ENCODE results near the gene RBBP8NL.
"Not testable (repeated sequence)": the region's sequence is repeated elsewhere in the genome, so short reads cannot be mapped to it uniquely, and the experiment has no call there.

The RBBP8NL gene

GRCh38 chr20:62437927-62438326 lies 10.6 kb upstream of the RBBP8NL start:
- DNase-seq: peak; percentile 60

DNA sequence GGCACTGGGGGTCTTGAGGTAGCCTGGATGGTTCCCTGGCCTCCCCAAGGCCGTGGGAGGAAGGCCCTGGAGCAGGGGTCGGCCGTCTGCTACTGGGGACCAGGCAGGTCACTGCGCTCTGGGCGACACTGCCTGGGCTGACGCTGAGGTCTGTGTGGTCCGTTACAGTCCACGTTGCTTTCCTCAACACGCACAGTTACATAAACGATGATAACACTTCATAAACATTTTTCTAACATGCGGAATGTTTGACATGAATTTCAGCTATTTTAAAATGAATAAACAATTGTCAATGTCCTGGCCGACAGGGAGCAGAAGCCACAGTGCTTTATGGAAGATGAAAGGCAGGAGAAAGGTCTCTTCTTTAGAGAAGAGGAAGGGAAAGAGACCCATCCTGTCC lies 10.2 kb upstream of the RBBP8NL start:
- no peak for DNase-seq

DNA sequence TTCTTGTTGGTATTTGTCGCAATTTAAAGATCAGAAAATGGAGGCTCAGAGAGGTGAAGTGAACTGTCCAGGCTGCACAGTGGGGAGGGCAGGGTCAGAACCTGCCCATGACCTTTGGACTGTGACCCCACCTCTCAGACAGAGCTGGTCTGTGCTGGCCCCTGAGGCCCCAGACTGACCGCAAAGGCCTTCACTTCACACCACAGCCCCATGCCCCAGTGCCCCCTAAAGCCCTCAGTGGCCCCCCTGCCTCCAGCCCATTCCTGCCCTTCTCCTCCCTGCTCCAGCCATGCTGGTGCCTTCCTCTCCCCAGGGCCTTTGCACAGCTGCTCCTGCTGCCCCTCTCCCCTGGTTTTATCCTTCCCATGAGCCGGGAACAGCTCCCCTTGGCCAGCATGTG lies 9.4 kb upstream of the RBBP8NL start:
- no peak for DNase-seq

- no peak for DNase-seq
These were observed 6.5 kb upstream of the RBBP8NL start for GRCh38 chr20:62433658-62434497.

GRCh38 chr20:62430866-62431447 lies 3.6 kb upstream of the RBBP8NL start:
- DNase-seq: no peak

- DNase-seq: no peak
These were observed 3.0 kb upstream of the RBBP8NL start for GRCh38 chr20:62430311-62430853.

DNA sequence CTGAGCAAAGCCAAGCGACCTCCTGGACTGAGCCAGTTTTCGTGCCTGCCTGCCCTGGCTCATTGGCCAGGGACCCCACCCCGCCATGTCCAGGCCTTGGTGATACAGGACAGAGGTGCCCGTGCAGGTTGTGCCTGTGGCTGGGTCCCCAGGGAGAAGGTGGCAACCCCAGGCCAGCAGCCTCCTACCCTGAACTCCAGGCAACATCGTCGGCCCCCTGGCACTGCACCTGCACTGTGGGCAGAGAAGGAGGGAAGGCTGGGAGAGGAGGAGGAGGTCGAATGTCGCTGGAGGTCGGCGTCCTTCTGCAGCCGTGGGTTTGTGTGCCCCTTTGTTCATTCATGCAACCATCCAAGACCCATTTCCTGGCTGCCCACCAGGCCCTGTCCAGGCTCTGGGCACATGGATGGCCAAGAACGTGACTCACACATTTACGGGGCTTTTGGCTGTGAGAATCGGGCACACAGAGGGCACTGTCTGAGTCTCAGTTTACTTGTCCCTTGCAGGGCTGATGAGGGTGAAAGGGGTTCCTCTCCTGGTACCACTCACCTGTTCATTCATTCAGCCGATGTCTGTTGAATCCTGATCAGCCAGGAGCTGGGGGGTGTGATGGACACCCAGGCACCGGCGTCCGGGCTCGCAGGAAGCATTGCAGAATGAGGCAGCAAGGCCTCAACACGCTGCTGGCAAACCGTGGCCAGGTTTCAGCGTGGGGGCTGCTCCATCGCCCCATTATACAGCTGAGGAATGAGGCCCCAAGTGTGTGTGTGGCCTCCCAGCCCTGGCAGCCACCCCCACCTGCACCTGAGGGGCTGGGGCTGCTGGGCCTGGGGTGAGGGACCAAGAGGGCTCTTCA lies 2.3 kb upstream of the RBBP8NL start:
- DNase-seq: no peak

- no peak for DNase-seq
These were observed 1.3 kb upstream of the RBBP8NL start for GRCh38 chr20:62428396-62429295.

DNA sequence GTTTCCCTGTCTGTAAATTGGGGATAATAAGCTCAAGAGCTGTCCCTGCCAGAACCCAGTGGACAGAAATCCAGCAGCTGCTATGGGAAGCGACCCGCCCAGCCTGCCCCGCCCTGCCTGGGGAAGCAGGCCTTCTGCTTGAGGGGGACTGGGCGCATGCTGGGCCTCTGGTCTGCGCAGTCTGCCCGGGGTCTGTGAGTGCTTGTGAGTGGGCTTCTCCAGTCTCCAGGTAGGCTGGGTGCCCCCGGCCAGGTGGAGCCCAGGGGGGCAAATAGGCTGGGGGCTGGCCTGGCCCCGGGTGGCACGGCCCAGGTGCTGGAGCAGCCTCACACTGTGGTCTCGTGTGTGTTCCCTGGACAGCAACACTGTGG lies 648 bp upstream of the RBBP8NL start:
- DNase-seq: no peak

DNA sequence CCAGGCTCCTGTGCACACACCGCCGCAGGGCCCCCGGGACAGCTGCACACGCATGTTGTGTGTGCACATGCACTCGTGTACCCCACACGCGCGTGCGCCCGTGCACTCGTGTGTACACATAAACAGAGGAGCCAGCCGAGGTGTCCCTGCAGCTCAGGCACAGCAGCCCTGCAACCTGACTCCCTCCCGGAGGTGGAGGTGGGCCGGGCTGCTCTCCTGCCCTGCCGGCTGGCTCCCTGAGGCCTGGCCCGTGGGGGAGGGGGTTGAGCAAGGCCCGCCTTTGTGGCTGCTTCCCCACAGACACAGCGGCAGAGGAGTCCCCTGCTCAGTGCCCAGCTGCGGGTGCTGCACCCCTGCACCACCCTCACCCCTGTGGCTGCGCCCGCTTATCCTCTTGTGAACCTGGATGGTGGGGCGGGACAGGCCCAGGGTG lies 624 bp downstream of the RBBP8NL start:
- no peak for DNase-seq

DNA sequence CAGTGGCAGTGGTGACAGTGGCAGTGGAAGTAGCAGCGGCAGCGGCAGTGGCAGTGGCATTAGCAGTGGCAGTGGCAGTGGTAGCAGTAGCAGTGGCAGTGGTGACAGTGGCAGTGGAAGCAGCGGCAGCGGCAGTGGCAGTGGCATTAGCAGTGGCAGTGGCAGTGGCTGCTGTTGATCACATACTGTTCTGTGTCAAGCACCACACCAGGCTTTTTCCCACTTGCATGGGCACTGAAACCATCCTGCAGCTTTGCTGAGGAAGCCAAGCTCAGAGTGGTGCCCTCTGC lies 1.3 kb downstream of the RBBP8NL start:
- DNase-seq: not testable (repeated sequence)

DNA sequence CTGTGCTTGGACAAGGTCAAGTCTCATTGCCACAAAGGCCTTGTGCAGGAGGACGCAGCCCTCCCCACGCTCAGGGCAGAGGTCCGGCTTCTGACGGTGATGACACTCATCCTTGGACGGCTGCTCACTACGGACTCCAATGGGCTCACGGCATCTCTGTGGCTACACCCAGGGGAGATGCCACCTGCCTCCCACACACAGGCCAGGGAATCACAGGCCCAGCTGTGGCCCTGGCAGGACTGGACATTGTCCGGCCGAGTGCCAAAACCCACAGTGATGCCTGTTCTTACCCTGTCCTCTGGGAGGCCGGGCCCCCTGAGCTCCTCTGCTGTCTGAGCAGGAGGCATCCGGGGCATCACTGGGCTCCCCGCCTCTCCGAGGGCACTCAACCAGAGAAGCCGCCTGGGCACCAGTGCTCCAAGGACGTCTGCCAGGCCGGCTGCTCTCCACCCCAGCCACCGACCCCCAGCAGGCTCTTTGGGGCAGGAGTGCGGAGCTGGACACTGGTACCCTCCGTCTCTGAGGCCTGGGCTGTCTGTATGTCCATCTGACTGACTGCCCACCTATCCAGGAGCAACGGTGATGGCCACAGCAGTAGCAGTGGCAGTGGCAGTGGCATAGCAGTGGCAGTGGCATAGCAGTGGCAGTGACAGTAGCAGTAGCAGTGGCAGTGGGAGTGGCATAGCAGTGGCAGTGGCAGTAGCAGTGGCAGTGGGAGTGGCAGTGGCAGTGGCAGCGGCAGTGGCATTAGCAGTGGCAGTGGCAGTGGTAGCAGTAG lies 1.9 kb downstream of the RBBP8NL start:
- DNase-seq: no peak

- DNase-seq: no peak
These were observed 2.9 kb downstream of the RBBP8NL start for GRCh38 chr20:62424249-62425107.

DNA sequence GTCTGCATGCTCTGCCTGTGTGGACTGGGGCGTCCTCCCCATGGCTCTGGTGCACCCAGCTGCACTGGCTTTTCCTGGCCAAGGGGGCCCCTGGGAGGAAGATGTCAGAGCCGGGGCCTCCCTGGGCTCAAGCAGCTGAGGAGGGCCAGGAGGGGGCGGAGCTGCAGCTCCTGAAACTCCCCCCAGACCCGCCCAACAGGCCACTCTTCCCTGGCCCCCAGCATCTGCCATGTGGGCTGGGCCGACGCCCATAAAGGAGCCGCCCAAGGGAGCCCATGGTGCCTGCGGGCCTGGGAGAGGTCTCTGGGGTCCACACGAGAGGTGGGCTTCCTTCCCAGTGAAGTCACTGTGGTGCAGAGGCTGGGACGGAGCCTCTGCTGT lies 4.0 kb downstream of the RBBP8NL start:
- no peak for DNase-seq

- no peak for DNase-seq
These were observed 4.6 kb downstream of the RBBP8NL start for GRCh38 chr20:62422636-62423325.

- no peak for DNase-seq
These were observed 5.7 kb downstream of the RBBP8NL start for GRCh38 chr20:62421716-62421990.

DNA sequence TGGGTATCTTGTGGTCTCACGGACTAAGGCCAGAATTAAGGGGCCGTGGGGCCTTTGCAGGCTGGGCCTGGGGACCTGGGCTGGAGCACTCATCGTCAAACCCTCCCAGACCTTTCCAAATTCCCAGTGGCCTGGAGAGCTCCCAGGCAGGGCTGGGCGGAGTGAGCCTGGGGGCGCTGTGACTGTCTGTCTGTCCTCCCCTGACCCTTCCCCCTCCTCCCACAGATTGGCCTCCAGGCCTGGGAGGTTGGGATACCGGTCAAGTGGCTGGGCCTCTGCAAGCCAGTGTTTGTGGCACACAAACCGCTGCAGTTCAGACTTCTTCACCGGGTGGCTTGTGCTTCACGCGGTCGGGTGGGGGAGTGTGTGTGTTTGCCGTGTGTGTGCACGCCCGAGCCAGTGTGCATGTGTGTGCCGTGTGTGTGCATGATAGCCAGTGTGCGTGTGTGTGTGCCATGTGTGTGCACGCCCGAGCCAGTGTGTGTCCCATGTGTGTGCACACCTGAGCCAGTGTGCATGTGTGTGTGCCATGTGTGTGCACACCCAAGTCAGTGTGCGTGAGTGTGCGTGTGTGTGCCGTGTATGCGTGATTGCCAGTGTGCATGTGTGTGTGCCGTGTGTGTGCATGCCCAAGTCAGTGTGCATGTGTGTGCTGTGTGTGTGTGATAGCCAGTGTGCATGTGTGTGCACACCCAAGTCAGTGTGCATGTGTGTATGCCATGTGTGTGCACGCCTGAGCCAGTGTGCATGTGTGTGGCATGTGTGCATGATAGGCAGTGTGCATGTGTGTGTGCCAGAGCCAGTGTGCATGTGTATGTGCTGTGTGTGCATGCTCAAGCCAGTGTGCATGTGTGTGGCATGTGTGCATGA lies 6.3 kb downstream of the RBBP8NL start:
- no peak for DNase-seq

- DNase-seq: no peak
These were observed 7.6 kb downstream of the RBBP8NL start for GRCh38 chr20:62419759-62420158.

GRCh38 chr20:62418709-62419487 lies 8.4 kb downstream of the RBBP8NL start:
- no peak for DNase-seq
